A549 (cell line): ENCODE data around the gene GPR155.

Experiments
- CEBPB ChIP-seq, 2 experiments: fragments of >200 bp in 1 of 2; sonication (Bioruptor Twin) in 1 of 2; formaldehyde crosslinking in 1 of 2; IDR thresholded peaks; 2 replicates each; pipeline ENCODE4 v1.6.1; 2012 to 2016
- EHMT2 ChIP-seq: fragments of 200-600 bp; sonication (generic); IDR thresholded peaks from 2 replicates; pipeline ENCODE4 v1.6.1; 2016; ENCODE audit warnings: antibody characterized with exemption, low read depth, mild to moderate bottlenecking, moderate library complexity
- ELK1 ChIP-seq: fragments of 150-350 bp; IDR thresholded peaks from 2 replicates; pipeline ENCODE4 v1.6.1; 2014; ENCODE audit warnings: low read depth, mild to moderate bottlenecking, low read length
- EP300 ChIP-seq, 2 experiments: fragments of >200 bp; sonication (Bioruptor Twin); formaldehyde crosslinking; IDR thresholded peaks; 2 replicates in 1 of 2; 3 replicates in 1 of 2; pipeline ENCODE4 v1.6.1; 2016 to 2017
- FOSL2 ChIP-seq, 2 experiments: fragments of 450-650 bp in 1 of 2; fragments of >200 bp in 1 of 2; sonication (Bioruptor Twin) in 1 of 2; formaldehyde crosslinking; IDR thresholded peaks; 2 replicates each; pipeline versions ENCODE4 v1.5.0 to v1.6.1; 2016 to 2020; ENCODE audit warnings: mild to moderate bottlenecking in 1 of 2, moderate library complexity in 1 of 2
- HDAC2 ChIP-seq: fragments of 200-600 bp; sonication (generic); IDR thresholded peaks from 2 replicates; pipeline ENCODE4 v1.6.1; 2016
- MAZ ChIP-seq: fragments of 150-350 bp; IDR thresholded peaks from 2 replicates; pipeline ENCODE4 v1.6.1; 2014; ENCODE audit warnings: antibody characterized with exemption, low read depth, low read length, borderline replicate concordance
- POLR2A ChIP-seq: IDR thresholded peaks from 2 replicates; pipeline ENCODE4 v1.6.1; 2012; ENCODE audit warnings: mild to moderate bottlenecking, low read length
- SMC3 ChIP-seq: fragments of >200 bp; sonication (Bioruptor Twin); formaldehyde crosslinking; IDR thresholded peaks from 3 replicates; pipeline ENCODE4 v1.6.1; 2018; ENCODE audit warnings: inconsistent platforms
- TF ChIP-seq, protein P1 (sequence below): fragments of >200 bp; sonication (Bioruptor Twin); formaldehyde crosslinking; IDR thresholded peaks from 3 replicates; pipeline ENCODE4 v1.5.1; 2016
- TF ChIP-seq, protein P2 (sequence below): IDR thresholded peaks from 2 replicates; pipeline ENCODE4 v1.6.1; 2012
- TF ChIP-seq, protein P3 (sequence below): fragments of 250-450 bp; sonication (Bioruptor Pico); IDR thresholded peaks from 2 replicates; pipeline ENCODE4 v1.5.0; 2021; ENCODE audit warnings: mild to moderate bottlenecking, moderate library complexity, borderline replicate concordance

DNA sequence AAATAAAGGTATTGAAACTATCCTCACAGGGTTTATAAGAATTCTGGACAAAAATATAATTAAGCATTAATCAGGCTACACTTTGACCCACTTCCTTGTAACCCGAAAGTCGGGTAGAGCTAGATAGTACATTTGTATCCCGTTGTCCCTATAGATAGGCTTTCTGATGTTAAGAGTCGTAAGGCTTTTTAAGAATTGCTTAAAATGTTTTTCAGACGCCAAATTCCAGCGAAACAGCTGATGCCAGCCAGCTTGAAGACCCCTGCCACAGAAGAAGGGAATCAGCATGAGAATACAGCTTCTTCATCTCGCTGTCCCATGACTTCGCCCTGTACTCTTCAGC is 962 bp upstream of the GPR155 start:
- no peak for TF ChIP-seq EP300 (IDR thresholded peaks at IDR 0.05)
- TF ChIP-seq, protein P1, sequence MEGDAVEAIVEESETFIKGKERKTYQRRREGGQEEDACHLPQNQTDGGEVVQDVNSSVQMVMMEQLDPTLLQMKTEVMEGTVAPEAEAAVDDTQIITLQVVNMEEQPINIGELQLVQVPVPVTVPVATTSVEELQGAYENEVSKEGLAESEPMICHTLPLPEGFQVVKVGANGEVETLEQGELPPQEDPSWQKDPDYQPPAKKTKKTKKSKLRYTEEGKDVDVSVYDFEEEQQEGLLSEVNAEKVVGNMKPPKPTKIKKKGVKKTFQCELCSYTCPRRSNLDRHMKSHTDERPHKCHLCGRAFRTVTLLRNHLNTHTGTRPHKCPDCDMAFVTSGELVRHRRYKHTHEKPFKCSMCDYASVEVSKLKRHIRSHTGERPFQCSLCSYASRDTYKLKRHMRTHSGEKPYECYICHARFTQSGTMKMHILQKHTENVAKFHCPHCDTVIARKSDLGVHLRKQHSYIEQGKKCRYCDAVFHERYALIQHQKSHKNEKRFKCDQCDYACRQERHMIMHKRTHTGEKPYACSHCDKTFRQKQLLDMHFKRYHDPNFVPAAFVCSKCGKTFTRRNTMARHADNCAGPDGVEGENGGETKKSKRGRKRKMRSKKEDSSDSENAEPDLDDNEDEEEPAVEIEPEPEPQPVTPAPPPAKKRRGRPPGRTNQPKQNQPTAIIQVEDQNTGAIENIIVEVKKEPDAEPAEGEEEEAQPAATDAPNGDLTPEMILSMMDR, result no peak
- no peak for TF ChIP-seq CEBPB (IDR thresholded peaks at IDR 0.05)
- TF ChIP-seq POLR2A, result no peak
- no peak for TF ChIP-seq EHMT2
- TF ChIP-seq, protein P2, sequence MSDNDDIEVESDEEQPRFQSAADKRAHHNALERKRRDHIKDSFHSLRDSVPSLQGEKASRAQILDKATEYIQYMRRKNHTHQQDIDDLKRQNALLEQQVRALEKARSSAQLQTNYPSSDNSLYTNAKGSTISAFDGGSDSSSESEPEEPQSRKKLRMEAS, result no peak
- no peak for TF ChIP-seq HDAC2
- no peak for TF ChIP-seq ELK1
- no peak for TF ChIP-seq MAZ
- no peak for TF ChIP-seq SMC3
- no peak for TF ChIP-seq FOSL2 (IDR thresholded peaks at IDR 0.05)
- no peak for TF ChIP-seq FOSL2 (CRISPR knock-in tag; IDR thresholded peaks at IDR 0.05)
- TF ChIP-seq, protein P3, sequence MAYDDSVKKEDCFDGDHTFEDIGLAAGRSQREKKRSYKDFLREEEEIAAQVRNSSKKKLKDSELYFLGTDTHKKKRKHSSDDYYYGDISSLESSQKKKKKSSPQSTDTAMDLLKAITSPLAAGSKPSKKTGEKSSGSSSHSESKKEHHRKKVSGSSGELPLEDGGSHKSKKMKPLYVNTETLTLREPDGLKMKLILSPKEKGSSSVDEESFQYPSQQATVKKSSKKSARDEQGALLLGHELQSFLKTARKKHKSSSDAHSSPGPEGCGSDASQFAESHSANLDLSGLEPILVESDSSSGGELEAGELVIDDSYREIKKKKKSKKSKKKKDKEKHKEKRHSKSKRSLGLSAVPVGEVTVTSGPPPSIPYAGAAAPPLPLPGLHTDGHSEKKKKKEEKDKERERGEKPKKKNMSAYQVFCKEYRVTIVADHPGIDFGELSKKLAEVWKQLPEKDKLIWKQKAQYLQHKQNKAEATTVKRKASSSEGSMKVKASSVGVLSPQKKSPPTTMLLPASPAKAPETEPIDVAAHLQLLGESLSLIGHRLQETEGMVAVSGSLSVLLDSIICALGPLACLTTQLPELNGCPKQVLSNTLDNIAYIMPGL, result no peak
